GM23248 (cell line): ENCODE measurements around the gene HRH1.

Source experiments
- EZH2 ChIP-seq: fragments of 200-600 bp; sonication (generic); IDR thresholded peaks from 2 replicates; pipeline ENCODE4 v1.6.1; 2018; ENCODE audit warnings: antibody characterized with exemption, mild to moderate bottlenecking; ENCODE audit not compliant: insufficient read depth, poor library complexity, severe bottlenecking
- EZH2phosphoT487 ChIP-seq: fragments of 200-600 bp; sonication (generic); IDR thresholded peaks from 2 replicates; pipeline ENCODE4 v1.6.1; 2018; ENCODE audit warnings: antibody characterized with exemption, moderate library complexity, mild to moderate bottlenecking, low read depth; ENCODE audit not compliant: insufficient read depth

- TF ChIP-seq EZH2 (no peak), EZH2phosphoT487 (no peak)
Measured at GRCh38 chr3:11168881-11169805, 14.8 kb downstream of the HRH1 start.
